A673 (cell line): ENCODE measurements around the gene AMPD2.

Source experiments
- CTCF ChIP-seq: fragments of 300-800, 200-600 bp; sonication (generic); conservative IDR thresholded peaks from 2 replicates; pipeline ENCODE4 v1.5.1; 2017; ENCODE audit warnings: low read depth, mild to moderate bottlenecking, antibody characterized with exemption, low read length, moderate library complexity, mixed read lengths
- EZH2 ChIP-seq: fragments of 200-600 bp; sonication (generic); IDR thresholded peaks from 2 replicates; pipeline ENCODE4 v1.6.1; 2017; ENCODE audit warnings: borderline replicate concordance, low read depth, mild to moderate bottlenecking, mixed read lengths, antibody characterized with exemption, low read length; ENCODE audit not compliant: poor library complexity, severe bottlenecking

GRCh38 chr1:109637446-109637845, 17.8 kb downstream of the AMPD2 start:
- TF ChIP-seq CTCF: no peak
- TF ChIP-seq EZH2: no peak
